Measurements from ENCODE around the gene SEMA6A.

DNA sequence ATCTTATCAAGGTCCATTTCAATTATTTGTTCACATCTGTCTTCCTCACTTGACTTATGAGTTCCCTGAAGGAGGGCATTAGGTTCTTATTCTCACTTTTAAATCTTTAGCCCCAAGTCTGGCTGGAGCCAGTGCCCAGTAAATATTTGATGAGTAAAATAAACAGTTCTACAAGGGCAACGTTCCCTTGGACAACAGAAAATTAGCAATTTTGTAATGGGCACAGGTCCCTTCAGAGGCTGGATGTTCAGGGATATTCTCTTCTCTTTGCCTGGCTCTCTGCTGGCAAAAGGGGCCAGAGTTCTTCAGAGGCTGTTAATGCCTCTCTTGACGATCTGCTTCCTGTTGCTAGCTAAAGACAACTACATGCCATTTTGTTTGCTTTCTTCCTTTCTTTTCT is 149.7 kb downstream of the SEMA6A start:
- TF ChIP-seq, protein P1, sequence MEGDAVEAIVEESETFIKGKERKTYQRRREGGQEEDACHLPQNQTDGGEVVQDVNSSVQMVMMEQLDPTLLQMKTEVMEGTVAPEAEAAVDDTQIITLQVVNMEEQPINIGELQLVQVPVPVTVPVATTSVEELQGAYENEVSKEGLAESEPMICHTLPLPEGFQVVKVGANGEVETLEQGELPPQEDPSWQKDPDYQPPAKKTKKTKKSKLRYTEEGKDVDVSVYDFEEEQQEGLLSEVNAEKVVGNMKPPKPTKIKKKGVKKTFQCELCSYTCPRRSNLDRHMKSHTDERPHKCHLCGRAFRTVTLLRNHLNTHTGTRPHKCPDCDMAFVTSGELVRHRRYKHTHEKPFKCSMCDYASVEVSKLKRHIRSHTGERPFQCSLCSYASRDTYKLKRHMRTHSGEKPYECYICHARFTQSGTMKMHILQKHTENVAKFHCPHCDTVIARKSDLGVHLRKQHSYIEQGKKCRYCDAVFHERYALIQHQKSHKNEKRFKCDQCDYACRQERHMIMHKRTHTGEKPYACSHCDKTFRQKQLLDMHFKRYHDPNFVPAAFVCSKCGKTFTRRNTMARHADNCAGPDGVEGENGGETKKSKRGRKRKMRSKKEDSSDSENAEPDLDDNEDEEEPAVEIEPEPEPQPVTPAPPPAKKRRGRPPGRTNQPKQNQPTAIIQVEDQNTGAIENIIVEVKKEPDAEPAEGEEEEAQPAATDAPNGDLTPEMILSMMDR (IDR thresholded peaks at IDR 0.05) = no peak
- TF ChIP-seq POLR2AphosphoS5 (IDR thresholded peaks at IDR 0.05) = no peak
- TF ChIP-seq POLR2A (IDR thresholded peaks at IDR 0.05) = no peak

Measured in breast epithelium (tissue), 3 donors.